Astrocyte of the spinal cord (primary cell): ENCODE data around the gene SYCP3.

Experiments
- DNase-seq: peaks from one replicate; pipeline ENCODE4 v3.0.0; 2011; ENCODE audit warnings: low read depth, low spot score
- H3K4me3 ChIP-seq: 2 replicates; pipeline ENCODE4 v1.5.1; 2011; ENCODE audit warnings: low read depth, mild to moderate bottlenecking, low read length, moderate library complexity
- CTCF ChIP-seq: IDR thresholded peaks from 2 replicates; pipeline ENCODE4 v1.5.1; 2012; ENCODE audit warnings: low read depth, mild to moderate bottlenecking, low read length, inconsistent platforms
- in situ Hi-C: cut with HindIII; loops from 2 replicates; pipeline ENCODE4 v1.10.0; 2017; ENCODE audit warnings: low sequenced_read_pairs

The SYCP3 gene

GRCh38 chr12:101748907-101749306 lies 9.6 kb upstream of the SYCP3 start:
- in situ Hi-C loops = no loop called here
- H3K4me3 ChIP-seq = no peak overlapping the region
- DNase-seq = no peak
- TF ChIP-seq CTCF = no peak

GRCh38 chr12:101747697-101748096 lies 8.4 kb upstream of the SYCP3 start:
- H3K4me3 ChIP-seq = no peak overlapping the region

GRCh38 chr12:101746661-101747060 lies 7.4 kb upstream of the SYCP3 start:
- H3K4me3 ChIP-seq = no peak overlapping the region
- no peak for TF ChIP-seq CTCF
- DNase-seq = no peak
- in situ Hi-C loops = no loop called here

More at GRCh38 chr12:101747697-101748096, 8.4 kb upstream of the SYCP3 start:
- no peak for TF ChIP-seq CTCF
- DNase-seq = no peak
- in situ Hi-C loops = no loop called here

GRCh38 chr12:101746196-101746595 lies 6.9 kb upstream of the SYCP3 start:
- H3K4me3 ChIP-seq = no peak overlapping the region
- no peak for TF ChIP-seq CTCF
- DNase-seq = no peak
- in situ Hi-C loops = no loop called here

GRCh38 chr12:101745481-101745880 lies 6.2 kb upstream of the SYCP3 start:
- no peak for TF ChIP-seq CTCF
- DNase-seq = no peak
- no peak overlapping the region for H3K4me3 ChIP-seq
- in situ Hi-C loops = no loop called here

- H3K4me3 ChIP-seq = no peak overlapping the region
- no peak for TF ChIP-seq CTCF
- no peak for DNase-seq
- in situ Hi-C loops = no loop called here
Observed at GRCh38 chr12:101743724-101744472, 4.6 kb upstream of the SYCP3 start.
